HG03442 (cell line): ENCODE measurements around the gene RNF17.
"Not testable (repeated sequence)": the region's sequence is repeated elsewhere in the genome, so short reads cannot be mapped to it uniquely, and the experiment has no call there.

Source experiments
- ATAC-seq: cut with Tn5 transposase; IDR thresholded peaks from one replicate; pipeline ENCODE4 v1.9.1; 2021; ENCODE audit warnings: mild to moderate bottlenecking, moderate library complexity; ENCODE audit not compliant: unreplicated experiment

RNF17 gene

DNA sequence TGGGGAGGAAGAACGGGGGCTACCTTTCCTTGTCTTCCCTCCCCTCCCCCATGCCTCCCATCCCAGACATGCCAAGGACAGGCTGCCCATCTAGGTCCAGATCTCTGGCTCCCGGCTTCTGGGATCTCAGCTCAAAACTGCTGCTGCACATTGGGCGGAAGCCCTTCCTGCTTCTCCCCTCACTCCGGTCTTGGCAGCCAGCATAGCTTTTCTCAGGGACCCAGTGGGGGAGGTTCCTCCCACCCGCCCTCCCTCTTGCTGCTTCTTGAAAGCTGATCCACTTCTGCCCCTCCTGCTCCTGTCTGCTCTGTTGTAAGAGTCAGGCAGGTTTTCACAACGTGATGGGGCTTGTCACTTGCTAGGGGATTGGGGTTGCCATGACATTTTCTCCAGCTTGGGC is 21.7 kb upstream of the RNF17 start:
- ATAC-seq = no peak

GRCh38 chr13:24742977-24743376 is 21.0 kb upstream of the RNF17 start:
- ATAC-seq = no peak

- no peak for ATAC-seq
Measured at GRCh38 chr13:24744247-24744646, 19.7 kb upstream of the RNF17 start.

- no peak for ATAC-seq
Measured at GRCh38 chr13:24745516-24745860, 18.5 kb upstream of the RNF17 start.

- no peak for ATAC-seq
Measured at GRCh38 chr13:24745861-24746617, 17.9 kb upstream of the RNF17 start.

DNA sequence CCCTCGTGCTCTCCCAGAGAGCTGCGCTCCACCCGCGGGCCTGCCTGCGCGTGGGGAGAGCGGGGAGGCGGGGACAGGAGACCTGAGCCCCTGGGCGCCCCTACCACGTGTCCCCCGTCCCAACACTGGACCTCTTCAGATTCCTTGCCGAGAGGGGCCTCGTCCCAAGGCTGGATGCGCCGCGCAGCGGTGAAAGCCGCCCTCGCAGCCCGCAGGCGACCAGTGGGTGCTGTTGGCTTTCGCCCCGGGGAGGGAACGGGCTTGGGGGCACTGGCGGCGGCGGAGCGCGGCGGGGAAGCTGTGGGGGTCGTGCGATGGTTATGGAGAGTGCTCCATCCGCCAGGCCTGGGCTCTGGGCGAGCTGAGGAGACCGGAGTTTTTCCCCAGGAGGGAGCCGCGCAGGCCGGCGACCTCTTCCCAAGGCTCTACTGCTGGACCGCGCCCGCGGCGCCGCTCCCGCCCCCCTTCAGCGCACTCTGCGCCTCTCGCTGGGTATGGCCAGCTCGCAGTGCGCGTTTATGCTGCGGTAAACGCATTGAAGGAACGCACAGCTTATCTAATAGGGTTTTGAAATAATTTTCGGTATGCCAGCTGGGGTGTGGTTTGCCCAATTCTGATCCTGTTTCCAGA is 17.2 kb upstream of the RNF17 start:
- ATAC-seq = no peak

- no peak for ATAC-seq
Measured at GRCh38 chr13:24747248-24748060, 16.5 kb upstream of the RNF17 start.

- ATAC-seq = no peak
Measured at GRCh38 chr13:24748061-24748400, 15.9 kb upstream of the RNF17 start.

DNA sequence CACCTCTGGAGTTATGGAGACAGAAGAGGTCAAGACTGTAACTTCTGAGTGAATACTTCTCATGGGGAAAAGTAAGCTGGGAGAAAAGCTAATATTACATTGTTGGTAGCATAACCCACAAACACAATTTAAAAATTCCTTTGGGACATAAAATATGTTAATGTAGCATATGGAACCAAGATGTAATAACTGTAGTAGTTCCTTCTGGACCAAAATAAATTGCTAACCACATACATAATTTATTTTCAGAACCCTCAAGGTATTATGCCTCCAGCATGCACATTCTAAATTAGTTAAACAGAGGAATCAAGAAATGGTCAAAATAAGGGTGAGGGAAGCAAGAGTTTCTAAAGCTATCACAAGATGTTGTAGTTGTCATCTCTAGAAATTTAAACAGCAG is 4.8 kb upstream of the RNF17 start:
- no peak for ATAC-seq

GRCh38 chr13:24764276-24764630 is 284 bp downstream of the RNF17 start:
- ATAC-seq = no peak

- no peak for ATAC-seq
Measured at GRCh38 chr13:24777171-24777570, 13.2 kb downstream of the RNF17 start.

GRCh38 chr13:24784319-24784718 is 20.4 kb downstream of the RNF17 start:
- no peak for ATAC-seq

GRCh38 chr13:24788538-24788937 is 24.6 kb downstream of the RNF17 start:
- ATAC-seq = no peak

DNA sequence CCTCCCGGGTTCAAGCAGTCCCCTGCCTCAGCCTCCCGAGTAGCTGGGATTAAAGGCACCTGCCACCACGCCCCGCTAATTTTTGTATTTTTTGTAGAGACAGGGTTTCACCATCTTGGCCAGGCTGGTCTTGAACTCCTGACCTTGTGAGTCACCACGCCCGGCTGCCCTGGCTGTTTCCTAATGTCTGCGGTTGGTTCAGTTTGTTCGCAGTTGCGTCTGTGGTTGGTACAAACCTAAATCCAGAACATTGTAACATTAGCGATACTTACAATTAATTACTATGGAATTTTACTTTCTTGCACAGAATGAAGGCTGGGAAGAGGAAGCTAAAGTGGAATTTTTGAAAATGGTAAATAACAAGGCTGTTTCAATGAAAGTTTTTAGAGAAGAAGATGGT is 38.1 kb downstream of the RNF17 start:
- ATAC-seq = no peak

DNA sequence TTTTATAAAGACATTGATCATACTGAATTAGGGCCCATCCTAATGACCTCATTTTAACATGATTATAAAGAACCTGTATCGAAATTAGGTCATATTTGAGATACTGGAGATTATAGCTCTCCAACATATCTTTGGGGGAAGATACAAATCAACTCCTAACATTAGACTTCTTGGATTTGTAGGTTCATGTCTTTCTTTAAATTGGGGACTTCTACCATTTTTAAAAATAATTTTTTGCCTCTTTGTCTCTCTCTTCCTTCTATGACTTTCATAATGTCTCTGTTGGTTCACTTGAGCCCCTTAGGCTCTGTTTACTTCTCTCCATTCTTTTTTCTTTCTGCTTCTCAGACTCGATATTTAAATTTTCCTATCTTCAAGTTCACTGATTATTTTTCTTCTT is 57.2 kb downstream of the RNF17 start:
- no peak for ATAC-seq

DNA sequence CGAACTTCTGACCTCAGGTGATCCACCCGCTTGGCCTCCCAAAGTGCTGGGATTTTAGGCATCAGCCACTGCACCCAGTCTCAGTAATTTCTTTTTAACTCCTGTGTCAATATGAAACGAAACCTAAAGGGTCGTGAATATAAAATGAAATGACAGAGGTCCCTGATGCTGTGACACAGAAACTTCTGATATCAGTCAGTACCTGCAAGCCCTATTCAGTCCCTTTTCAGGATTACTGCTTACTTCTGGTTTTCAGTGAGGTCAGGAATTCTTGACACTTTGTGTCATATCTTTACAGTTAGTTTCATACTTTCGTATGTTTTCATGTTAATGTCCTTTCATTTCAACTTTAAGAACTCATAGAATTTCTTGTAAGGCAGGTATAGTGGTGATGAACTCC is 58.7 kb downstream of the RNF17 start:
- ATAC-seq = no peak

GRCh38 chr13:24823122-24823710 is 59.2 kb downstream of the RNF17 start:
- not testable (repeated sequence) for ATAC-seq

- ATAC-seq = no peak
Measured at GRCh38 chr13:24827799-24828198, 63.8 kb downstream of the RNF17 start.

DNA sequence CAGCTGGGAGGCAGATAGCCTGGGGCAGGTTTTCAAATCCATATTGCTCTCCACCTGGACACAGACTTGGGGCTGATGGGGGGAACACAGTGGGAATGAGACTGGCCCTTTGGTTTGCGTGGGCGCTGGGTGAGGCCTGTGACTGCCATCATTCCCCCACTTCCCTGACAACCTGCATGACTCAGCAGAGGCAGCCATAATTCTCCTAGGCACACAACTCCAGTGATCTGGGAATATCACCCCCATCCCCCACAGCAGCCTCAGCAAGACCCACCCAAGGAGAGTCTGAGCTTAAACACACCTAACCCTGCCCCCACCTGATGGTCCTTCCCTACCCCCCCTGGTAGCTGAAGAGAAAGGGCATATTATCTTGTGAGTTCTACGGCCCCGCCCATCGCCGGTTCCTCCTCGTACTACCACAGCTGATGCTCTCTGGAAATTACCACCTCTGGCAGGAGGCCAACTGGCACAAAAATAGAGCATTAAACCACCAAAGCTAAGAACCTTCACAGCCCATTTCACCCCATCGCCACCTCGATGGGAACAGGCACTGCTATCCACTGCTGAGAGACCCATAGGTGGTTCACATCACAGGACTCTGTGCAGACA is 71.0 kb downstream of the RNF17 start:
- ATAC-seq = no peak

DNA sequence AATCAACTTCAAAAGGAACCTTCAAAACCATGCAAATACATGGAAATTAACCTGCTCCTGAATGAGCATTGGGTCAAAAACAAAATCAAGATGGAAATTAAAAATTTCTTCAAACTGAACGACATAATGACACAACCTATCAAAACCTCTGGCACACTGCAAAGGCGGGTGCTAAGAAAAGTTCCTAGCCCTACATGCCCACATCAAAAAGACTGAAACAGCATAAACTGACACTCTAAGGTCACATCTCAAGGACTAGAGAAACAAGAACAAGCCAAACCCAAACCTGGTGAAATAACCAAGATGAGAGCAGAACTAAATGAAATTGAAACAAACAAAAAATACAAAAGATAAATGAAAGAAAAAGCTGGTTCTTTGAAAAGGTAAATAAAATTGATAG is 73.6 kb downstream of the RNF17 start:
- ATAC-seq = not testable (repeated sequence)

- ATAC-seq = no peak
Measured at GRCh38 chr13:24842549-24843274, 78.7 kb downstream of the RNF17 start.
